H9 (cell line): ENCODE data around the gene BRSK1. TPM values are rescaled to one million over a fixed set of nuclear protein-coding genes. Genes with fewer than 3 reads are reported as not detected.

Source experiments
- DNase-seq: peaks from one replicate; pipeline ENCODE4 v3.0.0-alpha.2; 2017
- H2AFZ ChIP-seq: one replicate; pipeline ENCODE4 v1.6.1; 2013; ENCODE audit warnings: mild to moderate bottlenecking, low read length, control low read depth, moderate library complexity
- H2AK5ac ChIP-seq: 2 replicates; pipeline ENCODE4 v1.6.1; 2013; ENCODE audit warnings: low read length, control low read depth, mixed read lengths; ENCODE audit not compliant: insufficient read length
- H2BK120ac ChIP-seq: one replicate; pipeline ENCODE4 v1.6.1; 2013; ENCODE audit warnings: low read depth, mild to moderate bottlenecking, low read length, control low read depth, inconsistent platforms; ENCODE audit not compliant: poor library complexity, severe bottlenecking
- H2BK12ac ChIP-seq: 2 replicates; pipeline ENCODE4 v1.6.1; 2013; ENCODE audit warnings: low read length, control low read depth, mixed read lengths, low read depth; ENCODE audit not compliant: insufficient read length
- H2BK15ac ChIP-seq: 2 replicates; pipeline ENCODE4 v1.6.1; 2013; ENCODE audit warnings: low read depth, low read length, control low read depth
- H2BK20ac ChIP-seq: one replicate; pipeline ENCODE4 v1.6.1; 2013; ENCODE audit warnings: low read depth, mild to moderate bottlenecking, low read length, control low read depth, inconsistent platforms; ENCODE audit not compliant: poor library complexity, severe bottlenecking
- H2BK5ac ChIP-seq: 2 replicates; pipeline ENCODE4 v1.6.1; 2013; ENCODE audit warnings: low read length, control low read depth, mixed read lengths; ENCODE audit not compliant: insufficient read length
- H3K14ac ChIP-seq: 2 replicates; pipeline ENCODE4 v1.6.1; 2013; ENCODE audit warnings: low read length, control low read depth; ENCODE audit not compliant: insufficient read depth
- H3K18ac ChIP-seq: 2 replicates; pipeline ENCODE4 v1.6.1; 2013; ENCODE audit warnings: low read depth, mild to moderate bottlenecking, mixed read lengths, low read length, control low read depth; ENCODE audit not compliant: insufficient read length
- H3K23ac ChIP-seq: 2 replicates; pipeline ENCODE4 v1.6.1; 2013; ENCODE audit warnings: low read length, control low read depth, mixed read lengths, low read depth; ENCODE audit not compliant: insufficient read length
- H3K23me2 ChIP-seq: 2 replicates; pipeline ENCODE4 v1.6.1; 2013; ENCODE audit warnings: low read depth, mild to moderate bottlenecking, mixed read lengths, low read length, control low read depth; ENCODE audit not compliant: insufficient read length, poor library complexity, severe bottlenecking
- H3K27ac ChIP-seq: 2 replicates; pipeline ENCODE4 v1.5.1; 2013; ENCODE audit warnings: low read length, control low read depth, mixed read lengths, low read depth; ENCODE audit not compliant: insufficient read length
- H3K27me3 ChIP-seq: 2 replicates; pipeline ENCODE4 v1.6.1; 2013; ENCODE audit warnings: low read length, control low read depth, inconsistent platforms; ENCODE audit not compliant: insufficient read depth
- H3K4ac ChIP-seq: 2 replicates; pipeline ENCODE4 v1.6.1; 2013; ENCODE audit warnings: low read depth, mild to moderate bottlenecking, control low read depth, inconsistent platforms, low read length, moderate library complexity
- H3K4me1 ChIP-seq: 2 replicates; pipeline ENCODE4 v1.6.1; 2013; ENCODE audit warnings: low read length, control low read depth, inconsistent platforms; ENCODE audit not compliant: insufficient read depth
- H3K4me2 ChIP-seq: 2 replicates; pipeline ENCODE4 v1.6.1; 2013; ENCODE audit warnings: low read length, control low read depth, mixed read lengths; ENCODE audit not compliant: insufficient read length, insufficient read depth
- H3K56ac ChIP-seq: 2 replicates; pipeline ENCODE4 v1.6.1; 2013; ENCODE audit warnings: low read depth, mild to moderate bottlenecking, mixed read lengths, low read length, control low read depth; ENCODE audit not compliant: insufficient read length
- H3K79me1 ChIP-seq: 2 replicates; pipeline ENCODE4 v1.6.1; 2013; ENCODE audit warnings: low read depth, mild to moderate bottlenecking, moderate library complexity, low read length, control low read depth, inconsistent platforms; ENCODE audit not compliant: insufficient read depth, poor library complexity, severe bottlenecking
- H3K79me2 ChIP-seq: 2 replicates; pipeline ENCODE4 v1.6.1; 2013; ENCODE audit warnings: low read length, control low read depth, inconsistent platforms; ENCODE audit not compliant: insufficient read depth
- H3K9ac ChIP-seq: 2 replicates; pipeline ENCODE4 v1.6.1; 2013; ENCODE audit warnings: low read length, control low read depth, mixed read lengths; ENCODE audit not compliant: insufficient read length; ENCODE audit errors: extremely low read depth
- H3K9me3 ChIP-seq: one replicate; pipeline ENCODE4 v1.6.1; 2013; ENCODE audit warnings: low read depth, low read length, inconsistent platforms; ENCODE audit not compliant: control insufficient read depth
- H3T11ph ChIP-seq: one replicate; pipeline ENCODE4 v1.6.1; 2013; ENCODE audit warnings: mild to moderate bottlenecking, low read length, control low read depth, inconsistent platforms
- H4K20me1 ChIP-seq: one replicate; pipeline ENCODE4 v1.6.1; 2013; ENCODE audit not compliant: control insufficient read depth, insufficient read length, insufficient read depth
- H4K5ac ChIP-seq: 2 replicates; pipeline ENCODE4 v1.6.1; 2013; ENCODE audit warnings: low read depth, mild to moderate bottlenecking, mixed read lengths, low read length, control low read depth; ENCODE audit not compliant: insufficient read length
- H4K8ac ChIP-seq: replicated peaks from 2 replicates; pipeline ENCODE4 v1.6.1; 2013; ENCODE audit warnings: low read length, control low read depth, mixed read lengths, low read depth; ENCODE audit not compliant: insufficient read length
- H4K91ac ChIP-seq: 2 replicates; pipeline ENCODE4 v1.6.1; 2013; ENCODE audit warnings: low read depth, mild to moderate bottlenecking, moderate library complexity, mixed read lengths, low read length, control low read depth; ENCODE audit not compliant: insufficient read length
- H3K27ac Mint-ChIP-seq, 3 experiments: 2 replicates in 2 of 3; 3 replicates in 1 of 3; pipeline ENCODE4 v1.8.0; 2020 to 2021; ENCODE audit warnings: mixed read lengths in 3 of 3, mild to moderate bottlenecking in 1 of 3, moderate library complexity in 1 of 3
- H3K27me3 Mint-ChIP-seq: 2 replicates; pipeline ENCODE4 v1.8.0; 2021; ENCODE audit warnings: low read depth, mild to moderate bottlenecking, moderate library complexity, mixed read lengths
- H3K36me3 Mint-ChIP-seq, 3 experiments: 2 replicates in 2 of 3; 3 replicates in 1 of 3; pipeline ENCODE4 v1.8.0; 2020 to 2021; ENCODE audit warnings: low read depth in 3 of 3, mixed read lengths in 3 of 3; ENCODE audit not compliant: insufficient read depth in 1 of 3
- H3K4me1 Mint-ChIP-seq, 2 experiments: 2 replicates each; pipeline ENCODE4 v1.8.0; 2020; ENCODE audit warnings: mixed read lengths in 2 of 2
- H3K4me3 Mint-ChIP-seq, 2 experiments: 2 replicates in 1 of 2; 3 replicates in 1 of 2; pipeline ENCODE4 v1.8.0; 2020 to 2021; ENCODE audit warnings: mild to moderate bottlenecking in 2 of 2, mixed read lengths in 2 of 2, moderate library complexity in 1 of 2
- H3K9me3 Mint-ChIP-seq, 2 experiments: 2 replicates in 1 of 2; 3 replicates in 1 of 2; pipeline ENCODE4 v1.8.0; 2020; ENCODE audit warnings: mild to moderate bottlenecking in 2 of 2, mixed read lengths in 2 of 2, moderate library complexity in 1 of 2
- CTCF ChIP-seq: fragments of 200-600 bp; sonication (generic); conservative IDR thresholded peaks from 3 replicates; pipeline ENCODE4 v1.8.0; 2021; ENCODE audit warnings: antibody characterized with exemption, mild to moderate bottlenecking
- WGBS: extraction: QIAGEN DNeasy Blood & Tissue Kit; methylation state at CpG from one replicate; pipeline ENCODE4 v1.1.7; 2013; ENCODE audit warnings: missing lambda C conversion rate, low lambda C conversion rate, mixed read lengths; ENCODE audit not compliant: insufficient read length; ENCODE audit errors: extremely low coverage; 5-methylcytosine and 5-hydroxymethylcytosine counted together
- total RNA-seq: library from RNA; stranded (reverse); gene quantifications from 2 replicates; pipeline ENCODE4 v1.2.1, GENCODE V29; 2021

Gene BRSK1
- total RNA-seq, 1 experiment from 2014 or later: 43.5 TPM

- WGBS: no CpG with 5 or more reads among the region's 39 CpGs
- no peak for TF ChIP-seq CTCF
- H3K9me3 ChIP-seq: no peaks in the 10 kb centered on the region
- peaks cover 48 to 69% (median 68%) of the 10 kb centered on the region in 3 experiments; a peak in 6 of 7 replicates for H3K36me3 Mint-ChIP-seq
- no peaks in the 10 kb centered on the region for H3K79me2 ChIP-seq
- peaks cover 15 to 24% of the 10 kb centered on the region in 2 experiments for H3K4me1 Mint-ChIP-seq
- H3K4ac ChIP-seq: no peak overlapping the region
- H3K27ac ChIP-seq: no peak overlapping the region
- no peak overlapping the region for H2BK5ac ChIP-seq
- no peaks in the 10 kb centered on the region for H4K20me1 ChIP-seq
- peak overlapping the region in 1 of 3 experiments; percentile 66; a peak in 2 of 7 replicates for H3K27ac Mint-ChIP-seq
- H4K5ac ChIP-seq: no peak overlapping the region
- H3K9me3 Mint-ChIP-seq: no peaks in the 10 kb centered on the region
- no peak overlapping the region for H3T11ph ChIP-seq
- H2BK15ac ChIP-seq: no peak overlapping the region
- H3K14ac ChIP-seq: no peak overlapping the region
- no peak overlapping the region for H2BK120ac ChIP-seq
- no peak overlapping the region for H3K56ac ChIP-seq
- H2BK12ac ChIP-seq: no peak overlapping the region
- no peak overlapping the region for H3K4me2 ChIP-seq
- no peak overlapping the region for H2BK20ac ChIP-seq
- H3K4me1 ChIP-seq: peaks cover 3% of the 10 kb centered on the region; the same call in 1 of the 2 replicates
- H2AK5ac ChIP-seq: no peak overlapping the region
- peak; percentile 80 for DNase-seq
- no peak overlapping the region for H3K9ac ChIP-seq
- H3K27me3 Mint-ChIP-seq: no peaks in the 10 kb centered on the region; the same call in 1 of the 2 replicates
- H3K4me3 Mint-ChIP-seq: peak overlapping the region in 1 of 2 experiments; percentile 53; a peak in 2 of 5 replicates
- no peak overlapping the region for H4K91ac ChIP-seq
- no peak overlapping the region for H4K8ac ChIP-seq
- H3K79me1 ChIP-seq: no peaks in the 10 kb centered on the region
- no peaks in the 10 kb centered on the region for H3K23me2 ChIP-seq
- no peaks in the 10 kb centered on the region for H3K27me3 ChIP-seq
- no peak overlapping the region for H3K23ac ChIP-seq
- H3K18ac ChIP-seq: no peak overlapping the region
- H2AFZ ChIP-seq: no peak overlapping the region
Observed at GRCh38 chr19:55304279-55304978, 20.6 kb downstream of the BRSK1 start.
